Measurements from ENCODE around the gene SPATA17. TPM values are rescaled to one million over a fixed set of nuclear protein-coding genes. Genes with fewer than 3 reads are reported as not detected.

SPATA17 gene
- total and polyA plus RNA-seq, 2 of the 8 experiments (the other 6 are each of a cell fraction or from before 2014, with no cell fraction given), result 0.17 to 0.48 TPM

- FAIRE-seq (no peak), DNase-seq (ENCODE audit: low read depth in 1 of 2, low spot score in 2 of 2) (no peak)
- Histone ChIP-seq H3K4me1 (replicated peaks in 1 of 4; ENCODE audit: control insufficient read depth in 3 of 4, insufficient read depth in 4 of 4, low read length in 3 of 4) (no peaks in the 10 kb centered on the region), H3K23me2 (ENCODE audit: low read depth, low read length) (no peaks in the 10 kb centered on the region), H3K14ac (ENCODE audit: insufficient read length) (no peak overlapping the region), H2BK15ac (ENCODE audit: low read length) (no peak overlapping the region), H2BK5ac (ENCODE audit: low read depth, low read length) (no peak overlapping the region), H4K91ac (replicated peaks; ENCODE audit: insufficient read length, low read length) (no peak overlapping the region), H3K23ac (ENCODE audit: insufficient read length) (no peak overlapping the region), H3K4me3 (ENCODE audit: extremely low read depth in 1 of 4, insufficient read depth in 2 of 4, low read depth in 3 of 4, low read length in 4 of 4) (no peak overlapping the region), H3K4ac (replicated peaks; ENCODE audit: insufficient read length, low read depth, low read length) (no peak overlapping the region), H3K18ac (ENCODE audit: extremely low read depth, low read length) (no peak overlapping the region), H3K36me3 (ENCODE audit: control insufficient read depth in 2 of 4, insufficient read depth in 4 of 4, low read length in 3 of 4) (no peaks in the 10 kb centered on the region), H3K9me3 (ENCODE audit: insufficient read depth in 2 of 2, low read depth in 1 of 2, low read length in 1 of 2) (no peaks in the 10 kb centered on the region), H2AFZ (ENCODE audit: low read length) (no peak overlapping the region), H3K27me3 (replicated peaks in 1 of 4; ENCODE audit: control insufficient read depth in 3 of 4, extremely low read depth in 1 of 4, insufficient read depth in 3 of 4, low read length in 3 of 4) (no peaks in the 10 kb centered on the region), H4K5ac (ENCODE audit: insufficient read length, low read depth, low read length) (no peak overlapping the region), H2BK12ac (ENCODE audit: low read depth, low read length) (no peak overlapping the region), H3K79me1 (ENCODE audit: low read depth, low read length) (no peaks in the 10 kb centered on the region), H3K9ac (replicated peaks in 1 of 4; ENCODE audit: extremely low read depth in 1 of 4, low read depth in 3 of 4, low read length in 3 of 4) (no peak overlapping the region), H4K20me1 (replicated peaks in 1 of 2; ENCODE audit: control insufficient read depth in 1 of 2, insufficient read depth in 2 of 2, low read length in 2 of 2) (no peaks in the 10 kb centered on the region), H2AK5ac (ENCODE audit: low read depth, low read length) (no peak overlapping the region), H4K8ac (ENCODE audit: extremely low read depth, insufficient read depth, low read length) (no peak overlapping the region), H3K56ac (replicated peaks; ENCODE audit: insufficient read length, low read depth, low read length) (no peak overlapping the region), H3K79me2 (ENCODE audit: control insufficient read depth in 1 of 2, insufficient read depth in 2 of 2, low read length in 2 of 2) (no peaks in the 10 kb centered on the region), H2BK20ac (ENCODE audit: low read length) (no peak overlapping the region), H2BK120ac (replicated peaks; ENCODE audit: low read depth, low read length) (no peak overlapping the region), H3K4me2 (ENCODE audit: insufficient read depth in 1 of 2, low read depth in 2 of 2, low read length in 2 of 2) (no peak overlapping the region), H3K27ac (ENCODE audit: low read depth, low read length) (no peak overlapping the region)
- TF ChIP-seq EGR1 (IDR thresholded peaks at IDR 0.05; ENCODE audit: borderline replicate concordance, low read depth, low read length) (no peak), JUN (IDR thresholded peaks at IDR 0.05; ENCODE audit: low read depth, low read length) (no peak), CTCF (IDR thresholded peaks at IDR 0.05; ENCODE audit: control extremely low read depth in 1 of 3, insufficient read depth in 1 of 3, low read depth in 1 of 3, low read length in 3 of 3) (peak in 1 of 3 experiments; percentile 54; a peak in 2 of 4 replicates), CHD2 (IDR thresholded peaks at IDR 0.05; ENCODE audit: low read length) (no peak), RAD21 (IDR thresholded peaks at IDR 0.05 in 1 of 2, conservative IDR thresholded peaks at IDR 0.05 in 1 of 2; ENCODE audit: low read depth in 2 of 2, low read length in 2 of 2) (peak; percentile 44 to 49), TEAD4 (IDR thresholded peaks at IDR 0.05; ENCODE audit: low read depth, low read length) (no peak), ATF2 (IDR thresholded peaks at IDR 0.05; ENCODE audit: low read length) (no peak), MAX (IDR thresholded peaks at IDR 0.05) (no peak)
- POLR2A ChIA-PET (ENCODE audit: partially characterized antibody), result no interaction called here
- WGBS, 2 experiments (ENCODE audit: extremely low coverage in 1 of 2, insufficient coverage in 1 of 2, insufficient read length in 1 of 2, insufficient replicate concordance in 2 of 2, low coverage in 1 of 2, low lambda C conversion rate in 2 of 2, missing lambda C conversion rate in 1 of 2), result 82% methylated on average over 2 of the region's 2 CpGs; no CpG with 5 or more reads in 1 of the 2 experiments
- CTCF ChIA-PET (ENCODE audit: partially characterized antibody), result interaction anchor here (0.9 to 1.6 kb wide), 4 partner anchors 9 to 13 kb away, joined by 3 to 4 read pairs (median 4); no protein-coding TSS in a partner anchor
These were observed 116.1 kb downstream of the SPATA17 start for GRCh38 chr1:217747156-217747769.

Data from H1 (cell line).